GM12874 (cell line): Measurements from ENCODE around the gene ATP6V1G1.

Experiments used
- CTCF ChIP-seq: IDR thresholded peaks from 2 replicates; pipeline ENCODE4 v1.5.1; 2011; ENCODE audit warnings: low read depth, mild to moderate bottlenecking, control low read depth, low read length, moderate library complexity; ENCODE audit not compliant: insufficient read depth

Gene ATP6V1G1

GRCh38 chr9:114587345-114588202 is at the start of gene ATP6V1G1:
Gene ATP6V1G1, plus strand, starts transcription at chr9:114587769. Its CDS starts 70 bp downstream, at chr9:114587839.
- TF ChIP-seq CTCF = no peak

GRCh38 chr9:114538241-114538640 is 49.3 kb upstream of the ATP6V1G1 start:
- peak; percentile 44; the same call in 1 of the 2 replicates for TF ChIP-seq CTCF

GRCh38 chr9:114539701-114540380 is 47.7 kb upstream of the ATP6V1G1 start:
- TF ChIP-seq CTCF = no peak

- no peak for TF ChIP-seq CTCF
Measured at GRCh38 chr9:114545055-114545454, 42.5 kb upstream of the ATP6V1G1 start.

- TF ChIP-seq CTCF = no peak
Measured at GRCh38 chr9:114546851-114547250, 40.7 kb upstream of the ATP6V1G1 start.

- no peak for TF ChIP-seq CTCF
Measured at GRCh38 chr9:114549697-114550330, 37.8 kb upstream of the ATP6V1G1 start.
